HL-60 (cell line): ENCODE results near the gene SULT2A1.
"Not testable (repeated sequence)": the region's sequence is repeated elsewhere in the genome, so short reads cannot be mapped to it uniquely, and the experiment has no call there.

ENCODE experiments used
- CTCF ChIP-seq: IDR thresholded peaks from one replicate; pipeline ENCODE4 v1.5.1; 2011; ENCODE audit warnings: low read length, control low read depth, inconsistent platforms; ENCODE audit not compliant: insufficient read depth
- GABPA ChIP-seq: IDR thresholded peaks from 2 replicates; pipeline ENCODE4 v1.6.1; 2012; ENCODE audit warnings: low read depth
- POLR2AphosphoS5 ChIP-seq: IDR thresholded peaks from 2 replicates; pipeline ENCODE4 v1.6.1; 2012; ENCODE audit warnings: low read depth
- REST ChIP-seq: IDR thresholded peaks from 2 replicates; pipeline ENCODE4 v1.6.1; 2012; ENCODE audit warnings: low read depth; ENCODE audit not compliant: insufficient replicate concordance

- TF ChIP-seq CTCF, POLR2AphosphoS5, GABPA, REST: not testable (repeated sequence)
Measured at GRCh38 chr19:47928581-47928980, 42.5 kb upstream of the SULT2A1 start.
